Neuronal stem cell (in vitro differentiated cells): ENCODE data around the gene GDI2. TPM values are rescaled to one million over a fixed set of nuclear protein-coding genes. Genes with fewer than 3 reads are reported as not detected.

Experiments used
- DNase-seq: peaks from one replicate; pipeline ENCODE4 v3.0.0-alpha.2; 2013; ENCODE audit warnings: low spot score
- H2AFZ ChIP-seq: one replicate; pipeline ENCODE4 v1.6.1; 2013; ENCODE audit warnings: mild to moderate bottlenecking, low read length, inconsistent platforms
- H2AK5ac ChIP-seq: 2 replicates; pipeline ENCODE4 v1.6.1; 2013; ENCODE audit warnings: low read depth, mild to moderate bottlenecking, inconsistent platforms, low read length, moderate library complexity, mixed read lengths
- H2BK120ac ChIP-seq: 2 replicates; pipeline ENCODE4 v1.6.1; 2013; ENCODE audit warnings: low read depth, mild to moderate bottlenecking, inconsistent platforms, low read length, moderate library complexity, mixed read lengths
- H2BK12ac ChIP-seq: one replicate; pipeline ENCODE4 v1.6.1; 2013; ENCODE audit warnings: low read length, inconsistent platforms
- H2BK15ac ChIP-seq: 2 replicates; pipeline ENCODE4 v1.6.1; 2013; ENCODE audit warnings: mild to moderate bottlenecking, low read length, inconsistent platforms, mixed read lengths
- H2BK5ac ChIP-seq: one replicate; pipeline ENCODE4 v1.6.1; 2013; ENCODE audit warnings: inconsistent platforms, mild to moderate bottlenecking, low read length, moderate library complexity
- H3K14ac ChIP-seq: one replicate; pipeline ENCODE4 v1.6.1; 2013; ENCODE audit warnings: low read length, inconsistent platforms
- H3K18ac ChIP-seq: 2 replicates; pipeline ENCODE4 v1.6.1; 2013; ENCODE audit warnings: low read length, inconsistent platforms
- H3K23ac ChIP-seq: 2 replicates; pipeline ENCODE4 v1.6.1; 2013; ENCODE audit warnings: low read depth, mild to moderate bottlenecking, mixed read lengths, low read length, inconsistent platforms; ENCODE audit not compliant: poor library complexity
- H3K27ac ChIP-seq: replicated peaks from 3 replicates; pipeline ENCODE4 v1.5.1; 2013; ENCODE audit warnings: low read length, inconsistent platforms
- H3K27me3 ChIP-seq, 3 experiments: 2 replicates each; pipeline ENCODE4 v1.6.1; 2013; ENCODE audit warnings: low read length in 3 of 3, mild to moderate bottlenecking in 2 of 3, inconsistent platforms in 1 of 3, low read depth in 1 of 3, mixed read lengths in 1 of 3, moderate library complexity in 1 of 3; ENCODE audit not compliant: control insufficient read depth in 3 of 3, insufficient read depth in 3 of 3
- H3K36me3 ChIP-seq, 2 donors: replicated peaks in 1 of 2; 2 replicates each; pipeline ENCODE4 v1.6.1; 2013; ENCODE audit warnings: low read length in 2 of 2; ENCODE audit not compliant: control insufficient read depth in 2 of 2, insufficient read depth in 2 of 2
- H3K4ac ChIP-seq: 2 replicates; pipeline ENCODE4 v1.6.1; 2013; ENCODE audit warnings: inconsistent platforms, mild to moderate bottlenecking, low read length, moderate library complexity
- H3K4me1 ChIP-seq, 2 donors: 1 replicate in 1 of 2; 2 replicates in 1 of 2; pipeline ENCODE4 v1.6.1; 2013; ENCODE audit warnings: low read length in 2 of 2, low read depth in 1 of 2; ENCODE audit not compliant: control insufficient read depth in 2 of 2, insufficient read depth in 1 of 2
- H3K4me2 ChIP-seq: one replicate; pipeline ENCODE4 v1.6.1; 2013; ENCODE audit warnings: mild to moderate bottlenecking, low read length, inconsistent platforms; ENCODE audit not compliant: insufficient read depth, poor library complexity, severe bottlenecking
- H3K4me3 ChIP-seq, 2 donors: 2 replicates each; pipeline ENCODE4 v1.5.1; 2013; ENCODE audit warnings: low read length in 2 of 2, mild to moderate bottlenecking in 2 of 2, inconsistent platforms in 1 of 2, moderate library complexity in 1 of 2
- H3K79me1 ChIP-seq: one replicate; pipeline ENCODE4 v1.6.1; 2013; ENCODE audit warnings: low read depth, mild to moderate bottlenecking, inconsistent platforms, low read length, moderate library complexity
- H3K9ac ChIP-seq: one replicate; pipeline ENCODE4 v1.6.1; 2013; ENCODE audit warnings: mild to moderate bottlenecking, low read depth, low read length, inconsistent platforms; ENCODE audit not compliant: poor library complexity
- H3K9me3 ChIP-seq, 2 donors: replicated peaks in 1 of 2; 2 replicates each; pipeline versions ENCODE3 to v1.6.1; 2013; ENCODE audit warnings: low read length in 2 of 2, mild to moderate bottlenecking in 2 of 2, inconsistent platforms in 1 of 2, low read depth in 1 of 2, mixed read lengths in 1 of 2, moderate library complexity in 1 of 2; ENCODE audit not compliant: control insufficient read depth in 2 of 2, insufficient read depth in 1 of 2
- H4K8ac ChIP-seq: one replicate; pipeline ENCODE4 v1.6.1; 2013; ENCODE audit warnings: low read depth, mild to moderate bottlenecking, inconsistent platforms, low read length, moderate library complexity
- H4K91ac ChIP-seq: one replicate; pipeline ENCODE4 v1.6.1; 2013; ENCODE audit warnings: low read length, low read depth, mild to moderate bottlenecking, inconsistent platforms; ENCODE audit not compliant: poor library complexity
- WGBS, 2 donors: extraction: QIAGEN DNeasy Blood & Tissue Kit; methylation state at CpG; one replicate each; pipeline ENCODE4 v1.1.7; 2013; ENCODE audit warnings: missing lambda C conversion rate in 2 of 2, mixed read lengths in 1 of 2; ENCODE audit not compliant: insufficient read length in 2 of 2, insufficient replicate concordance in 1 of 2; ENCODE audit errors: extremely low coverage in 2 of 2; 5-methylcytosine and 5-hydroxymethylcytosine counted together
- polyA plus RNA-seq, 2 experiments: library from polyadenylated mRNA; stranded (reverse); fragments of 200-250 nt; gene quantifications; one replicate each; pipeline ENCODE4 v1.2.3, GENCODE V29; 2013

The GDI2 gene
- 201 TPM for polyA plus RNA-seq (2013, experiment 1 of 2)
- 206 TPM for polyA plus RNA-seq (2013, experiment 2 of 2)

- H2BK12ac ChIP-seq = no peak within 1 kb of the TSS
- H3K18ac ChIP-seq = peak within 1 kb of the TSS; percentile 100
- peak within 1 kb of the TSS; percentile 96 for H4K8ac ChIP-seq
- H3K14ac ChIP-seq = peak within 1 kb of the TSS; percentile 99
- H3K4ac ChIP-seq = peak within 1 kb of the TSS; percentile 76
- DNase-seq = peak; percentile 98
- H3K9me3 ChIP-seq = no peaks in the 10 kb centered on the region
- H2BK15ac ChIP-seq = peak within 1 kb of the TSS; percentile 81
- H2BK5ac ChIP-seq = peak within 1 kb of the TSS; percentile 87
- H2AK5ac ChIP-seq = peak within 1 kb of the TSS; percentile 90
- H3K79me1 ChIP-seq = peaks cover 6% of the 10 kb centered on the region
- WGBS, 2 donors = no CpG with 5 or more reads among the region's 77 CpGs
- H3K23ac ChIP-seq = peak within 1 kb of the TSS; percentile 100
- peak within 1 kb of the TSS; percentile 73 for H3K4me2 ChIP-seq
- peaks cover 1 to 18% of the 10 kb centered on the region in 2 donors for H3K36me3 ChIP-seq
- H2AFZ ChIP-seq = peak within 1 kb of the TSS; percentile 93
- peak within 1 kb of the TSS; percentile 99 for H3K27ac ChIP-seq
- peaks cover 0 to 9% of the 10 kb centered on the region in 2 donors for H3K4me1 ChIP-seq
- no peak within 1 kb of the TSS for H4K91ac ChIP-seq
- H3K27me3 ChIP-seq = no peaks in the 10 kb centered on the region
- H3K9ac ChIP-seq = peak within 1 kb of the TSS; percentile 98
- H3K4me3 ChIP-seq = peak within 1 kb of the TSS; percentile 69 to 97
- H2BK120ac ChIP-seq = peak within 1 kb of the TSS; percentile 97
Observed at GRCh38 chr10:5813341-5814109, at the start of gene GDI2. Gene GDI2, minus strand, starts transcription at chr10:5813434. Its CDS starts 176 bp downstream, at chr10:5813258.

- no peak overlapping the region for H2BK15ac ChIP-seq
- no peaks in the 10 kb centered on the region for H3K79me1 ChIP-seq
- H3K4me2 ChIP-seq = no peak overlapping the region
- H2BK120ac ChIP-seq = no peak overlapping the region
- peaks cover 0 to 3% of the 10 kb centered on the region in 2 donors for H3K36me3 ChIP-seq
- H3K4me1 ChIP-seq = no peaks in the 10 kb centered on the region
- H3K4ac ChIP-seq = no peak overlapping the region
- H4K91ac ChIP-seq = no peak overlapping the region
- H3K4me3 ChIP-seq = no peak overlapping the region
- no CpG with 5 or more reads among the region's 7 CpGs for WGBS, 2 donors
- H3K9me3 ChIP-seq = no peaks in the 10 kb centered on the region
- H3K9ac ChIP-seq = peak overlapping the region; percentile 12
- no peak overlapping the region for H2BK12ac ChIP-seq
- peak overlapping the region; percentile 24 for H3K18ac ChIP-seq
- no peak overlapping the region for H4K8ac ChIP-seq
- no peak overlapping the region for H2AK5ac ChIP-seq
- H3K14ac ChIP-seq = no peak overlapping the region
- H3K23ac ChIP-seq = no peak overlapping the region
- no peak for DNase-seq
- H3K27ac ChIP-seq = no peak overlapping the region
- H2AFZ ChIP-seq = no peak overlapping the region
- no peaks in the 10 kb centered on the region for H3K27me3 ChIP-seq
- no peak overlapping the region for H2BK5ac ChIP-seq
Observed at GRCh38 chr10:5862360-5862961, 49.2 kb upstream of the GDI2 start.

GRCh38 chr10:5860066-5860465 is 46.8 kb upstream of the GDI2 start:
- WGBS, 2 donors = no CpG with 5 or more reads among the region's 7 CpGs
- Histone ChIP-seq H3K4me3 (no peak overlapping the region), H3K9me3 (no peaks in the 10 kb centered on the region), H3K4ac (no peak overlapping the region), H3K4me1 (peaks cover 0 to 4% of the 10 kb centered on the region in 2 donors), H2AK5ac (no peak overlapping the region), H3K4me2 (no peak overlapping the region), H3K36me3 (peaks cover 0 to 3% of the 10 kb centered on the region in 2 donors), H2BK12ac (no peak overlapping the region), H3K79me1 (no peaks in the 10 kb centered on the region), H3K27me3 (no peaks in the 10 kb centered on the region), H4K8ac (no peak overlapping the region), H3K14ac (peak overlapping the region; percentile 75), H2AFZ (no peak overlapping the region), H4K91ac (no peak overlapping the region), H3K23ac (no peak overlapping the region), H2BK5ac (no peak overlapping the region), H2BK15ac (no peak overlapping the region), H3K18ac (no peak overlapping the region), H2BK120ac (no peak overlapping the region), H3K27ac (no peak overlapping the region), H3K9ac (no peak overlapping the region)
- DNase-seq = no peak

- no peak overlapping the region for H3K4ac ChIP-seq
- H3K9ac ChIP-seq = peak overlapping the region; percentile 32
- no peak overlapping the region for H2BK12ac ChIP-seq
- WGBS, 2 donors = no CpG with 5 or more reads among the region's 5 CpGs
- DNase-seq = no peak
- no peak overlapping the region for H2BK120ac ChIP-seq
- H3K27ac ChIP-seq = no peak overlapping the region
- no peak overlapping the region for H3K14ac ChIP-seq
- H3K9me3 ChIP-seq = no peaks in the 10 kb centered on the region
- no peaks in the 10 kb centered on the region for H3K79me1 ChIP-seq
- H3K18ac ChIP-seq = no peak overlapping the region
- no peak overlapping the region for H3K4me3 ChIP-seq
- H2AFZ ChIP-seq = no peak overlapping the region
- peaks cover 0 to 5% of the 10 kb centered on the region in 2 donors for H3K4me1 ChIP-seq
- peaks cover 0 to 3% of the 10 kb centered on the region in 2 donors for H3K36me3 ChIP-seq
- H3K23ac ChIP-seq = no peak overlapping the region
- H2BK15ac ChIP-seq = no peak overlapping the region
- no peak overlapping the region for H4K91ac ChIP-seq
- no peak overlapping the region for H2BK5ac ChIP-seq
- no peaks in the 10 kb centered on the region for H3K27me3 ChIP-seq
- no peak overlapping the region for H2AK5ac ChIP-seq
- H3K4me2 ChIP-seq = no peak overlapping the region
- H4K8ac ChIP-seq = no peak overlapping the region
Observed at GRCh38 chr10:5858811-5859210, 45.6 kb upstream of the GDI2 start.
